Stomach (tissue), 9 donors: Measurements from ENCODE around the gene KRTAP19-5. TPM values are rescaled to one million over a fixed set of nuclear protein-coding genes. Genes with fewer than 3 reads are reported as not detected.

ENCODE experiments used
- DNase-seq, 2 donors: peaks; one replicate each; pipeline versions ENCODE4 v3.0.0 to v3.0.0-alpha.2; 2013 to 2019
- H3K27ac ChIP-seq, 5 donors: fragments of 200-600 bp in 4 of 5; sonication (generic) in 4 of 5; one replicate each; pipeline ENCODE4 v1.5.1; 2013 to 2019; ENCODE audit warnings: mild to moderate bottlenecking in 1 of 5, moderate library complexity in 1 of 5
- H3K27me3 ChIP-seq, 3 donors: fragments of 200-600 bp; sonication (generic); one replicate each; pipeline ENCODE4 v1.5.1; 2017 to 2019; ENCODE audit warnings: mixed run types in 1 of 3
- H3K36me3 ChIP-seq, 4 donors: fragments of 200-600 bp; sonication (generic); 1 replicate in 3 of 4; 2 replicates in 1 of 4; pipeline ENCODE4 v1.5.1; 2016 to 2019
- H3K4me1 ChIP-seq, 4 donors: fragments of 200-600 bp; sonication (generic); one replicate each; pipeline ENCODE4 v1.5.1; 2016 to 2019
- H3K4me3 ChIP-seq, 4 donors: fragments of 200-600 bp; sonication (generic) in 3 of 4; one replicate each; pipeline ENCODE4 v1.5.1; 2016 to 2019; ENCODE audit warnings: mild to moderate bottlenecking in 1 of 4
- H3K9me3 ChIP-seq, 4 donors: fragments of 200-600 bp; sonication (generic); one replicate each; pipeline ENCODE4 v1.5.1; 2016 to 2019
- POLR2AphosphoS5 ChIP-seq, 3 donors: sonication (generic); formaldehyde crosslinking; IDR thresholded peaks; one replicate each; pipeline ENCODE4 v1.6.1; 2016; ENCODE audit warnings: antibody characterized with exemption in 3 of 3
- WGBS, 5 donors: extraction: QIAGEN DNeasy Blood & Tissue Kit in 3 of 5; methylation state at CpG; one replicate each; pipeline versions ENCODE4 v1.1.5 to v1.1.7; 2013 to 2018; 5-methylcytosine and 5-hydroxymethylcytosine counted together
- intact Hi-C: fragments of 100-400 bp; cut with DNase I; formaldehyde crosslinking; loops from one replicate; pipeline ENCODE4 v1.15.1; 2023; ENCODE audit warnings: low total_unique reads
- polyA plus RNA-seq, 3 donors: library from polyadenylated mRNA; stranded (reverse); fragments of 200-250 nt; gene quantifications; one replicate each; pipeline ENCODE4 v1.2.3, GENCODE V29; 2013
- small RNA-seq, 4 donors: library from RNA; depleted of rRNA; stranded (forward); fragments of <200 nt; gene quantifications; one replicate each; pipeline ENCODE3, GENCODE V24; 2016
- total RNA-seq, 5 donors: library from RNA; depleted of rRNA; stranded (reverse); fragments of >200 nt; gene quantifications; one replicate each; pipeline versions ENCODE4 v1.1.0 to v1.2.3, GENCODE V29; 2014 to 2016
- TF ChIP-seq, protein P1 (sequence below), 7 experiments: fragments of 450-650 bp in 4 of 7; fragments of 200-600 bp in 3 of 7; sonication (generic) in 3 of 7; IDR thresholded peaks; one replicate each; pipeline ENCODE4 v1.5.1; 2016 to 2019; ENCODE audit warnings: antibody characterized with exemption in 7 of 7, control low read depth in 2 of 7, mild to moderate bottlenecking in 1 of 7
- donor health status: healthy with polysubstance abuse.
- donor health status: Bipolar disorder and iron deficiency.
- donor health status: healthy.

Gene KRTAP19-5
- total and polyA plus RNA-seq, 8 donors = not detected

DNA sequence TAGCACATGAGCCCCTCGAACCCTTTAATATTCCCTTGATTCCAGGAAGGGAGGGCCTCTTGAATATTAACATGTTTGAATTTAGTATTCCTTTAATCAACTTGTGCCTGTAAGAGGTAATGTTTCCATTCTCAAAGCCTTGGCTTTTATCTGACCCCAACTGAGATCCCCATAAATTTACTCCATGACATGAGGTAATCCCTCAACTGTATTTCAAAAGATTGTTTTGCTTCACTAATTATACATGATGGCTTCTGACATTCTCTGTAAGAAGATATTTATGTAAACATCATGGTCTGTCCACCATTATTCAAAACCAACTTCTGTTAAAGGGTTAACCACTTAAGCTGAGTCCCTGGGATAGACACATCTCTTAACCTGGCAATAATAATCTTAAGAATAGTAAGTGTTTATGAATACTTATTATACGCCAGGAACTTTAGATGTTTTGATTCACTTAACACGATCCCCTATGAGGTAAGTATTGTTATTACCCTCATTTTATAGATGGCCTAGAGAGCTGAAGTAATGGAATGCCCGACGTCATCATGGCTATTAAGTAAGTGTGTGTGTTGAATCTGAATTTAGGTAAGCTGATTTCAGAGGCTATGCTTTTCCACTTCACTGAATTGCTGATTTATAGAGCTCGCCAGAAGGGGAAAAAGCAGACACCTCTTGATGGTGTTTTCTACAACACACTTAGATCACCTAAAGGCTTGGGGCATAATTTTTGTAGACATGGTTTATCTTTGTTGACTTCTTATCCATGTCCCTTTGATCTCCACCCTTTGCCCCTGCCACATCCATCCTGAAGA is 32.8 kb downstream of the KRTAP19-5 start:
- no peak overlapping the region for H3K27ac ChIP-seq
- intact Hi-C loops = no loop called here
- H3K27me3 ChIP-seq = no peaks in the 10 kb centered on the region
- no peaks in the 10 kb centered on the region for H3K9me3 ChIP-seq
- 43 to 60% (median 53%) methylated on average over 6 of the region's 6 CpGs for WGBS, 5 donors
- H3K36me3 ChIP-seq = no peaks in the 10 kb centered on the region
- H3K4me3 ChIP-seq = no peak overlapping the region
- H3K4me1 ChIP-seq = no peaks in the 10 kb centered on the region
- TF ChIP-seq, protein P1, sequence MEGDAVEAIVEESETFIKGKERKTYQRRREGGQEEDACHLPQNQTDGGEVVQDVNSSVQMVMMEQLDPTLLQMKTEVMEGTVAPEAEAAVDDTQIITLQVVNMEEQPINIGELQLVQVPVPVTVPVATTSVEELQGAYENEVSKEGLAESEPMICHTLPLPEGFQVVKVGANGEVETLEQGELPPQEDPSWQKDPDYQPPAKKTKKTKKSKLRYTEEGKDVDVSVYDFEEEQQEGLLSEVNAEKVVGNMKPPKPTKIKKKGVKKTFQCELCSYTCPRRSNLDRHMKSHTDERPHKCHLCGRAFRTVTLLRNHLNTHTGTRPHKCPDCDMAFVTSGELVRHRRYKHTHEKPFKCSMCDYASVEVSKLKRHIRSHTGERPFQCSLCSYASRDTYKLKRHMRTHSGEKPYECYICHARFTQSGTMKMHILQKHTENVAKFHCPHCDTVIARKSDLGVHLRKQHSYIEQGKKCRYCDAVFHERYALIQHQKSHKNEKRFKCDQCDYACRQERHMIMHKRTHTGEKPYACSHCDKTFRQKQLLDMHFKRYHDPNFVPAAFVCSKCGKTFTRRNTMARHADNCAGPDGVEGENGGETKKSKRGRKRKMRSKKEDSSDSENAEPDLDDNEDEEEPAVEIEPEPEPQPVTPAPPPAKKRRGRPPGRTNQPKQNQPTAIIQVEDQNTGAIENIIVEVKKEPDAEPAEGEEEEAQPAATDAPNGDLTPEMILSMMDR (IDR thresholded peaks at IDR 0.05) = no peak
- no peak for DNase-seq

DNA sequence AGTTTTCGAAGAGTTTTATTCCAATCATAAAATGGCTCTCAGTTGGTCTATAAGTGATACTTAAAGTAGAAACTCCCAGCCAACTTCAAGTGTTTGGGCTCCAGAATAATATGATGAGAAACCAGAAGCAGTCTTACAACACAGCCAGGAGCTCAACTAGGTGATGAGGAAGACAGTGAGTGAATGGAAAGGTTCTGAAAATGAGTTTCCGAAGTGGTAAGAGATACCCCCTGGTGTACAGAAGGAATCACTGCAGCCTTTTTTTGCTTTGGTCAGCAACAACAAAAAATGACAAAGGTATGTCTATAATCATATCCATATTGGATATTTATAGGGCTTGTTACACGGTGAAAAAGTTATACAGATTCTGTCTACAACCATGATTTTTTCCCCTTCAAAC is 38.2 kb downstream of the KRTAP19-5 start:
- intact Hi-C loops = no loop called here
- Histone ChIP-seq H3K27me3 (no peaks in the 10 kb centered on the region), H3K4me1 (no peaks in the 10 kb centered on the region), H3K27ac (no peak overlapping the region), H3K4me3 (no peak overlapping the region), H3K36me3 (no peaks in the 10 kb centered on the region), H3K9me3 (no peaks in the 10 kb centered on the region)
- no peak for TF ChIP-seq POLR2AphosphoS5 (IDR thresholded peaks at IDR 0.05)
- TF ChIP-seq, protein P1 (IDR thresholded peaks at IDR 0.05) = peak in 1 of 7 experiments; percentile 22
- 34 to 70% (median 56%) methylated on average over 3 of the region's 3 CpGs for WGBS, 5 donors
- DNase-seq = no peak

Small RNAs within 50 kb of the gene (small RNA-seq; reads per million reads assigned to genes)
- gene AP000567.1 = 0 reads per million in 4 donors
- 0 reads per million in 4 donors for gene KRTAP19-10P
- 0 reads per million in 4 donors for gene KRTAP19-11P
- gene KRTAP19-9P = 0 reads per million in 4 donors

Other genes with a start within 250 kb of the KRTAP19-5 start
- not detected for gene KRTAP24-1, start 219.2 kb downstream of the KRTAP19-5 start, total RNA-seq
- gene KRTAP24-1, start 219.2 kb downstream of the KRTAP19-5 start, polyA plus RNA-seq = not detected
- gene KRTAP25-1, start 212.6 kb downstream of the KRTAP19-5 start, total RNA-seq = not detected
- not detected for gene KRTAP25-1, start 212.6 kb downstream of the KRTAP19-5 start, polyA plus RNA-seq
- not detected for gene KRTAP26-1, start 181.8 kb downstream of the KRTAP19-5 start, total RNA-seq
- not detected for gene KRTAP26-1, start 181.8 kb downstream of the KRTAP19-5 start, polyA plus RNA-seq
- not detected for gene KRTAP27-1, start 164.4 kb downstream of the KRTAP19-5 start, total RNA-seq
- not detected for gene KRTAP27-1, start 164.4 kb downstream of the KRTAP19-5 start, polyA plus RNA-seq
- not detected for gene KRTAP23-1, start 153.5 kb downstream of the KRTAP19-5 start, total RNA-seq
- not detected for gene KRTAP23-1, start 153.5 kb downstream of the KRTAP19-5 start, polyA plus RNA-seq
- not detected for gene KRTAP13-2, start 129.9 kb downstream of the KRTAP19-5 start, total RNA-seq
- not detected for gene KRTAP13-2, start 129.9 kb downstream of the KRTAP19-5 start, polyA plus RNA-seq
- gene KRTAP13-1, start 106.1 kb downstream of the KRTAP19-5 start, total RNA-seq = not detected
- gene KRTAP13-1, start 106.1 kb downstream of the KRTAP19-5 start, polyA plus RNA-seq = not detected
- not detected for gene KRTAP13-3, start 76.2 kb downstream of the KRTAP19-5 start, total RNA-seq
- not detected for gene KRTAP13-3, start 76.2 kb downstream of the KRTAP19-5 start, polyA plus RNA-seq
- not detected for gene KRTAP13-4, start 71.9 kb downstream of the KRTAP19-5 start, total RNA-seq
- not detected for gene KRTAP13-4, start 71.9 kb downstream of the KRTAP19-5 start, polyA plus RNA-seq
- not detected for gene KRTAP15-1, start 61.9 kb downstream of the KRTAP19-5 start, total RNA-seq
- not detected for gene KRTAP15-1, start 61.9 kb downstream of the KRTAP19-5 start, polyA plus RNA-seq
- not detected for gene KRTAP19-1, start 21.8 kb downstream of the KRTAP19-5 start, total RNA-seq
- gene KRTAP19-1, start 21.8 kb downstream of the KRTAP19-5 start, polyA plus RNA-seq = not detected
- not detected for gene KRTAP19-2, start 14.7 kb downstream of the KRTAP19-5 start, total RNA-seq
- gene KRTAP19-2, start 14.7 kb downstream of the KRTAP19-5 start, polyA plus RNA-seq = not detected
- gene KRTAP19-3, start 10.1 kb downstream of the KRTAP19-5 start, total RNA-seq = not detected
- gene KRTAP19-3, start 10.1 kb downstream of the KRTAP19-5 start, polyA plus RNA-seq = not detected
- gene KRTAP19-4, start 5.0 kb downstream of the KRTAP19-5 start, total RNA-seq = not detected
- not detected for gene KRTAP19-4, start 5.0 kb downstream of the KRTAP19-5 start, polyA plus RNA-seq
- not detected for gene KRTAP19-6, start 39.7 kb upstream of the KRTAP19-5 start, total RNA-seq
- not detected for gene KRTAP19-6, start 39.7 kb upstream of the KRTAP19-5 start, polyA plus RNA-seq
- gene KRTAP19-7, start 59.2 kb upstream of the KRTAP19-5 start, total RNA-seq = not detected
- not detected for gene KRTAP19-7, start 59.2 kb upstream of the KRTAP19-5 start, polyA plus RNA-seq
- not detected for gene KRTAP22-2, start 88.3 kb upstream of the KRTAP19-5 start, total RNA-seq
- not detected for gene KRTAP22-2, start 88.3 kb upstream of the KRTAP19-5 start, polyA plus RNA-seq
- not detected for gene KRTAP6-3, start 90.3 kb upstream of the KRTAP19-5 start, total RNA-seq
- gene KRTAP6-3, start 90.3 kb upstream of the KRTAP19-5 start, polyA plus RNA-seq = not detected
- gene KRTAP6-2, start 96.8 kb upstream of the KRTAP19-5 start, total RNA-seq = not detected
- not detected for gene KRTAP6-2, start 96.8 kb upstream of the KRTAP19-5 start, polyA plus RNA-seq
- gene KRTAP22-1, start 98.9 kb upstream of the KRTAP19-5 start, total RNA-seq = not detected
- not detected for gene KRTAP22-1, start 98.9 kb upstream of the KRTAP19-5 start, polyA plus RNA-seq
- not detected for gene KRTAP6-1, start 111.8 kb upstream of the KRTAP19-5 start, total RNA-seq
- gene KRTAP6-1, start 111.8 kb upstream of the KRTAP19-5 start, polyA plus RNA-seq = not detected
- not detected for gene KRTAP20-1, start 114.3 kb upstream of the KRTAP19-5 start, total RNA-seq
- gene KRTAP20-1, start 114.3 kb upstream of the KRTAP19-5 start, polyA plus RNA-seq = not detected
- not detected for gene KRTAP20-4, start 118.5 kb upstream of the KRTAP19-5 start, total RNA-seq
- not detected for gene KRTAP20-4, start 118.5 kb upstream of the KRTAP19-5 start, polyA plus RNA-seq
- gene KRTAP20-2, start 133.1 kb upstream of the KRTAP19-5 start, total RNA-seq = not detected
- gene KRTAP20-2, start 133.1 kb upstream of the KRTAP19-5 start, polyA plus RNA-seq = not detected
- gene KRTAP20-3, start 140.7 kb upstream of the KRTAP19-5 start, total RNA-seq = not detected
- not detected for gene KRTAP20-3, start 140.7 kb upstream of the KRTAP19-5 start, polyA plus RNA-seq
- not detected for gene KRTAP21-3, start 216.6 kb upstream of the KRTAP19-5 start, total RNA-seq
- not detected for gene KRTAP21-3, start 216.6 kb upstream of the KRTAP19-5 start, polyA plus RNA-seq
- not detected for gene KRTAP21-2, start 245.1 kb upstream of the KRTAP19-5 start, total RNA-seq
- not detected for gene KRTAP21-2, start 245.1 kb upstream of the KRTAP19-5 start, polyA plus RNA-seq